Effector CD8-positive, alpha-beta T cell (primary cell): ENCODE measurements around the gene CCDC57.
A peak's percentile ranks its signal among the peaks of the same experiment; 100 is the strongest.
"Not testable (repeated sequence)": the region's sequence is repeated elsewhere in the genome, so short reads cannot be mapped to it uniquely, and the experiment has no call there.

ENCODE experiments used
- DNase-seq: peaks from one replicate; lab custom pipeline; 2025; lab: John Stamatoyannopoulos, UW

The CCDC57 gene

DNA sequence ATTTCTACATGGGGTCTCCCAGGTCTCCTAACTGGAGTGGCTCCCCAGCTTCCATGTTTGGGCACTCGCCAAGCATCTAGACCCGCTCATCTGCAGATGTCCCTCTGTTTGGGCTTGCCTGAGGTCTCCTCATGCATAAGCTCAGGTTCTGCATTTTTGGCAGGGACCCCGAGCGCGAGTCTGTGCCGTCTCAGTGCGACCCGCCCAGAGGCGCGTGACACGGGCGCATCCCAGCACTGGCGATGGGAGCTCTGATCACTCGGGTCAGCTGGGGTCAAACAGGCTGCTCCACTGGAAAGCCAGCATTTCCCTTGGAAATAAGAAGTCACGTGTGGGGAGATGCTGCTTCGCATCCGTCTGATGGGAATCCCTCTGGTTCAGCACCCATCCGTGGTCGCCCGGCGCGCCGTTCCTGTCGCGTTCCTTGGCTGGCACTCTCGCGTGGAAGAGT is 57.7 kb downstream of the CCDC57 start:
- no peak for DNase-seq

DNA sequence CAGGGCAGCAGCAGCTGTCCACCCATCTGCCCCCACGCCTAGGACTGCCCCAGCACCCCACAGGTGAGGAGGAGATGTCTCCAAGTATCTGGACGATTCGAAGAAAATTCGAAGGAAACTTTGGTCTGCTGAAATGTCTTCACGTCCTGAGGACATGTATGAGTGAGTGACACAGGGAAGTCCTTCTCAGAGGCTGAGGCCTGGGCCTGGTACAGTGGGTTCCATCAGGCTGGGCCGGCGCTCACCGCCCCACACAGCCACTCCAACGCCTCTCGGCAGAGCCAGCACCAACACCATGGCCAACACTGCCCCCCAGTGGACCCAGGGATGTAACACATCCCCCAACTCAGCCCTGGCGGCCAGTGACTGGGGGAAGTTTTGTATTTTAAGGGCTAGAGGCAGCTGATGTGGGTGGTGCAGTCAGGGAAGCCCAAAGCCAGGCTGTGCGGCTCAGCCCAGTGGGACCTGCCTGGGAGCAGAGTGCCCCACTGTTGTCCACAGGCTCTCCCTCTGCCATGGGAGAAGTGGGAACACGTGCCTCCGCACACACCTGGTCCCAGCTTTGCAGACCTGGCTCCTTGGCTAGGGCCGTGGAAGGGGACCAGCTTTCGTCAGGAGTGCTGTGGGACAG is 58.8 kb downstream of the CCDC57 start:
- DNase-seq, result peak; percentile 78

DNA sequence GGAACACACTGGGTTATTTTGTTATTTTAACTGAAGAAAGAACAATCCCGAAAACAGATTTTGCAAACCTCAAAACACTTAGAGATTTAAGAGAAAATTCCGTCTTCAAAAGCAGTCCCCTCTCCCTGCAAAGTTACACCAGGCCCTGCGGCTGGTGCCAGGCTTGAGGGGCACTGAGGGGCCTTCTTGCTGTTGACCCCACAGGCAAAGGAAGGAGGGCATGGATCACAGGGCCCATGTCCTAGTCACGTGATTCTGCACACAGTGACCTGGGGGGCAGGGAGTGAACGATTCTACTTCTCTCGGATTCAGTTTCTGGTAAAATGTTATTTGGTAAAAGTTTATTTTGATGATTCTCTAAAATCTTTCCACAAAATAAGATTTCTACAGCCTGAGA is 59.3 kb downstream of the CCDC57 start:
- no peak for DNase-seq

DNA sequence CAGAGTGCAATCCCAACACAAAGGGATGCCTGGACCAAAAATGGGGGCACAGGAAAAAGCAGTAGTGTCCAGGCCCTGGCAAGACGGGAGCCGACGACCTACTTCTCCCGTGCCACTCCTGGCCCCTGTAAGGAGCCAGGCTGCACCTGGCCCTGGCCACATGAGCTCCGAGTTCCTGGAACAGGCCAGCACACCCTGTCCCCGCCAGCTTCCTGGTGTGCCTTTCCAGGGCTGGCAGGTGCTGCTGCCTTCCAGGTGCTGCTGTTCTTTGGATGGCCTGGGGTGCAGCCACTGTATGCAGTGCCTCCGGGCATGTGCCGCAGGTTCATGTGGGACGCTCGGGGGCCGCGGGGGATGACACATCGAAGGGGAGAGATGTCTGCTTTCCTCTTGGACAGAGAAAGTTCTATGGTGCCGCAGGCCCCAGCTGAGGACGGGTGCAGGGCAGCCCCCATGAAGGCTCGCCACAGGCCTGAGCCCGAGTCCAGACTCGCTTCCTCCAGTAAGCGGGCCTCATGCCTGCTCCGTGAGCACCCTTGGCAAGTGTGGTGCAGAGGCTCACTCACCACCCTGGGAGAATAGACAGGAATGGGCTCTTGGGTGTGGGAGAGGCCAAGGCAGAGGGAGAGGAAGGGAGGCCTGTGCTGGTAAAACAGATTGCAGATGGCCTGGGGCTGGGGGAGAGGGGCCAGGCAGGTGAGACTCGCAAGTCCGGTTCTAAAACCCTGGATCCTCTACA is 59.9 kb downstream of the CCDC57 start:
- no peak for DNase-seq

DNA sequence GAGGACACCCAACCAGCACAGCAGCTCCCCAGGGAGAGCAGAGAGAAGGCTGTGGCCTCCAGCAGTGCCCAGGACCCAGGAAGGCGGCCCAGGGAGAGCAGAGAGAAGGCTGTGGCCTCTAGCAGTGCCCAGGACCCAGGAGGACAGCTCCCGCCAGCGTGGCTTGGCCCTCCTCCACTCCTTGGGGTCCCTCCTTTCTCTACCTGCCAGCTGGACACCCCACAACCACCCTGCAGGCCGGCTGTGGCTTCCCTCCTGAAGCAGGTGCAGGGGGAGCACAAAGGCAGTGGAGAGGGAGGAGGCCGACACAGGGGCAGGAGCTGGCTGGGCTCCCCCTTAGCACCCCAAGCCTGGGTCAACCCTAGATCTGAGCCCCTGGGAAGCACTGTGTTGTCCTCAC is 60.5 kb downstream of the CCDC57 start:
- no peak for DNase-seq

DNA sequence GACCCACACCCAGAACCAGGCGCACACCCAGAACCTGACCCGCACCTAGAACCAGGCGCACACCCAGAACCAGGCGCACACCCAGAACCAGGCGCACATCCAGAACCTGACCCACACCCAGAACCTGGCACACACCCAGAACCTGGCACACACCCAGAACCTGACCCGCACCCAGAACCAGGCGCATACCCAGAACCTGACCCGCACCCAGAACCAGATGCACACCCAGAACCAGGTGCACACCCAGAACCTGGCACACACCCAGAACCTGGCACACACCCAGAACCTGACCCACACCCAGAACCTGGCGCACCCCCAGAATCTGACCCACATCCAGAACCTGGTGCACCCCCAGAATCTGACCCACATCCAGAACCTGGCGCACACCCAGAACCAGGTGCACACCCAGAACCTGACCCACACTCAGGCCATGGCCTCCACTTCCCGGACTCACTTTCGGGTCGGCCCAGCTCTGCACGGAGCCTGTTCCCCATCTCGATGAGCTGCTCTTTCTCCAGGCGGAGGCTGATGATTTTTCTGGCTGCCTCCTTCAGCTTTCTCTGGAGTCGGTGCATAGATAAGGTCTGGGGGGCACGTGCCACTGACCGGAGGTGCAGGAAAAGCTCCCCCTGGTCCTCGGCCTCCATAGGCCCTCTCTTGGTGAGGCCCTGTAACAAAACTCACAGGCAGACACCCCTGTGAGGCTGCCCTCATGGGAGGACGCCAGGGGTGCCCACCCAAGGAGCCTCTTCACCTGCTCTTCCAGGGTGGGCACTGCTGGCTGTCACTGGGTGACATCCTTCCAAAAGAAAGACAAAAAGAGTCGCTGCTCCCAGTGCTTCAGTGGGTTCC is 61.3 kb downstream of the CCDC57 start:
- no peak for DNase-seq

DNA sequence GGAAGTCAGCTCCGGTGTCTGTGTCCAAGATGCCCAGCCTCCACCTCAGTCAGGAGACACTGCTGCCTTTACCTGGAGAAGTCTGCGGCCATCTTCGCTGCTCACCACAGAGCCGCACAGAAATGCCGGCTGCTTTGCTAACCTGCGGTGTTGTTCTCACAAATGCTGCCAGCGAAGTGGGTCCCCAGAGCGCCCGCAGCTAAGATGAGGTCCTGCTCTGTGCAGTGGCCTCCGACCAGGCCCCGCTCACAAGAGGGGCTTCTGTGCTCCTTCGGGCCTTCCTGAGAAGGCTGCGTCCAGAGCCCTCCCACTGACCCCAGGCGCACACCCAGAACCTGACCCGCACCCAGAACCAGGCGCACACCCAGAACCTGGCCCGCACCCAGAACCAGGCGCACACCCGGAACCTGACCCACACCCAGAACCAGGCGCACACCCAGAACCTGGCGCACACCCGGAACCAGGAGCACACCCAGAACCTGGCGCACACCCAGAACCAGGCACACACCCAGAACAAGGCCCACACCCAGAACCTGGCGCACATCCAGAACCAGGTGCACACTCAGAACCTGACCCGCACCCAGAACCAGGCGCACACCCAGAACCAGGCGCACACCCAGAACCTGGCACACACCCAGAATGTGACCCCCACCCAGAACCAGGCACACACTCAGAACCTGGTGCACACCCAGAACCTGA is 63.1 kb downstream of the CCDC57 start:
- no peak for DNase-seq

DNA sequence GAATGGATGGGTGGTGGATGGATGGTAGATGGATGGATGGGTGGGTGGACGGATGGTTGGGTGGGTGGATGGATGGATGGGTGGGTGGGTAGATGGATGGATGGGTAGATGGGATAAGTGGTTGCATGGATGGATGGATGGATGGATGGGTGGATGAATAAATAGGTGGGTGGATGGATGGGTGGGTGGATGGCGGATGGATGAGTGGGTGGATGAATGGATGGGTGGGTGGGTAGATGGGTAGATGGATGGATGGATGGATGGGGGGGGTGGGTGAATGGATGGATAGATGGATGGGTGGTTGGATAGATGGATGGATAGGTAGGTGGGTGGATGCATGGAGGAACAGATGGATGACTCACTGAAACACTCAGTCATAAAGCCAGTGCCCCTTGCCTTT is 63.6 kb downstream of the CCDC57 start:
- DNase-seq, result no peak

DNA sequence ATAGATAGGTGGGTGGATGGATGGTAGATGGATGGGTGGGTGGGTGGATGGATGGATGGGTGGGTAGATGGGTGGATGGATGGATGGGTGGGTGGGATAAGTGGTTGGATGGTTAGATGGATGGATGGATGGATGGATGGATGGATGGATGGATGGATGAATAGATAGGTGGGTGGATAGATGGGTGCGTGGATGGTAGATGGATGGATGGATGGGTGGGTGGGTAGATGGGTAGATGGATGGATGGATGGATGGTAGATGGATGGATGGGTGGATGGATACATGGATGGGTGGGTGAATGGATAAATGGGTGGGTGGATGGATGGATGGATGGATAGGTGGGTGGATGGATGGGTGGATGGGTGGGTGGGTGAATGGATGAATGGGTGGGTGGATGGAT is 64.6 kb downstream of the CCDC57 start:
- no peak for DNase-seq

DNA sequence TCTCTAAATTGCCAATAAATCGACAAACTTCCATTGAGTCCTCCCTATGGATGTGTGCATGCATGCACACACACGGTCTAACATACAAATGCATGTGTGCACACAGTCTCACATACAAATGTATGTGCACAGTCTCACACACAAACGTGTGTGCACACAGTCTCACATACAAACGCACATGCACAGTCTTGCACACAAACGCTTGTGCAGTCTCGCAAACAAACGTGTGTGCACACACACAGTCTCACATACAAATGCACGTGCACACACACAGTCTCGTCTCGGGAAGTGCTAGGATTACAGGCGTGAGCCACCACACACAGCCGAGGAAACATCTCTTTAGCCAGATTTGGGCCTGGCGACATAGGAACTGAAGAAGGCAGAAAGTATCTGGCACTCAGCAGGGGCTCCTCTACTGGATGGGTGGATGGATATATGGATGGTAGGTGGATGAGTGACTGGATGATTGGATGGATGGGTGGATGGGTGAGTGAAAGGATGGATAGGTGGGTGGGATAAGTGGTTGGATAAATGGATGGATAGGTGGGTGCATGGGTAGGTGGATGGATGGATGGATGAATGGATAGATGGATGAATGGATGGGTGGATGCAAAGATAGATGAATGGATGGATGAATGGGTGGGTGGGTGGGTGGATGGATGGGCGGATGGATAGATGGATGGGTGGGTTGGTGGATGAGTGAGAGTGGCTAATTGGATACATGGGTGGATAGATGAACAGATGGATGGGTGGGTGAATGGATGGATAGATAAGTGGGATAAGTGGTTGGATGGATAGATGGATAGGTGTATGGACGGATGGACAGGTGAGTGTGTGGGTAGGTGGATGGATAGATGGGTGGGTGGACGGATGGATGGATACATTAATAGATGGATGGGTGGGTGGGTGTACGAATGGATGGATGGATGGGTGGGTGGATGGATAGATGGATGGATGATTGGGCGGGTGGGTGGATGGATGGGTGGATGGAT is 65.7 kb downstream of the CCDC57 start:
- no peak for DNase-seq

DNA sequence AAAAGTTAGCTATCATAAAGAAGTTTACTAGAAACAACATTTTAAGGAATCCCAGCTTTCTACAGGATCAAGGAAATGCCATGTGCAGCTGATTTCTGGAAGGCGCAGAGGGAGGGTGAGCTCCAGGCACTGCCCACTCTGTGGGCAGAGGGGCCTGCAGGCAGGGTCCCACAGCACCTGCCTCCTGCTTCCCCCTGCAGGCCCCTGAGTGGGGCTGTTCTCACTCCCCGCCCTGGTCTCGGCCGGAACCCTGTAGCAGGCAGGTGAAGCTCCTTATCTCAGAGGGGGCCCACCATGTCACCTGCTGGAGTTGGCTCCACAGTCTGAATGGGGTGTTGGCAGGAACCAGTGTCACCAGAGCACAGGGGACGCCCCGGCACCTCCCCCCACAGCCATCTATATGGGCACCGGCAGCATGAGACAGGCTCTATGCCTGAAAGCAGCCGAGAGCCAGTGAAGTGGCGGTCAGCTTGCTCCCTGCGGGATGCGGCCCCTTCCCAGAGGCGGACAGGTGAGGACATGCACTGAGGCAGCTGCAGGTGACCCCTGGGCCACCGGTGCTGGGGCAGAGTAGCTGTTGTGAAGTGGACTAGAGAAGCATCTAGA is 67.0 kb downstream of the CCDC57 start:
- DNase-seq, result no peak

DNA sequence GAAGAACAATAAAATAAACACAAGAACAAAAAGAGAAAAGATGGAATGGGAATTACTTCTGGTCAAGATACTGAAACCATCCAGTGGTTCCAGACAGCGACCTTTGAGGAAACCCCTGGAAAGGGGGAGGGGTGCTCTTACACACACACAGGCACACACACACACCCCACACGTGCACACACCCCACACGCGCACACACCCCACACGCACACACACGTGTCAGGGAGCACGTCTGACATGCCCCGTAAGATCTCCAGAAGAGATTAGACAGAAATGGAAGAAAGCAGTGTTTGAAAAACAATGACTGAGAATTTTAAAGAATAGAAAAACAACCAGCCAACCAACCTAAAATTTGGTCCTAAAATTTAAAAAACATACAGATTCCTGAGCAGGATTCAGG is 69.3 kb downstream of the CCDC57 start:
- DNase-seq, result no peak

DNA sequence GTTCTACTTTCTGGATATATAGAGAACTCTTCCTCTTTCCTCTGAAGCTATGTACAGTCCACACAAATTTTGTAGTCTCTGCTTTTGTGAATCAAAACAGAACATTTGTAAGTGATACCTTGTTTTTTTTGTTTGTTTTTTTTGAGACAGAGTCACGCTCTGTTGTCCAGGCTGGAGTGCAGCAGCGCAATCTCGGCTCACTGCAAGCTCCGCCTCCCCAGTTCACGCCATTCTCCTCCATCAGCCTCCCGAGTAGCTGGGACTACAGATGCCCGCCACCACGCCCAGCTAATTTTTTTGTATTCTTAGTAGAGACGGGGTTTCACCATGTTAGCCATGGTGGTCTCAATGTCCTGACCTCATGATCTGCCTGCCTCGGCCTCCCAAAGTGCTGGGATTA is 72.7 kb downstream of the CCDC57 start:
- DNase-seq, result not testable (repeated sequence)

DNA sequence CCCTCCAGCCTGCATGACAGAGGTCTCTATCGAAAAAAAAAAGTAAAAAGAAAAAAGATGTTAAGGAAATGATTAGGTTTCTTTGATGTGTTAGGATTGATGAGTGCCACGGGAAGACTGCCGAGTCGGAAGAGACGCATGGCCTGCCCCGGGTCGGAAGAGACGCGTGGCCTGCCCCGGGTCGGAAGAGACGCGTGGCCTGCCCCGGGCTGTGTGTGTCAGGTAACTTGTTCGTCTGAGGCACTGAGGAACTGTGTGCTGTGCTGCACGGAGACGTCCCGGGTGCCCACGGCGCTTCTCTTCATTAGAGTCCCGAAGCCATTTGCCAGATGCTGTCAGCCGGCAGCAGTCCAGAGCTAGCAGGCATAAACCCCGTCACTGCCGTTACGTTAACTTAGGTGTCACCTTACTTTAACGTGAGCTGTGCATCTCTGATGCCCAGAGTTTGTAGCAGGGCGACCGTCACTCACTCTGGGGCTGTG is 74.1 kb downstream of the CCDC57 start:
- no peak for DNase-seq

DNA sequence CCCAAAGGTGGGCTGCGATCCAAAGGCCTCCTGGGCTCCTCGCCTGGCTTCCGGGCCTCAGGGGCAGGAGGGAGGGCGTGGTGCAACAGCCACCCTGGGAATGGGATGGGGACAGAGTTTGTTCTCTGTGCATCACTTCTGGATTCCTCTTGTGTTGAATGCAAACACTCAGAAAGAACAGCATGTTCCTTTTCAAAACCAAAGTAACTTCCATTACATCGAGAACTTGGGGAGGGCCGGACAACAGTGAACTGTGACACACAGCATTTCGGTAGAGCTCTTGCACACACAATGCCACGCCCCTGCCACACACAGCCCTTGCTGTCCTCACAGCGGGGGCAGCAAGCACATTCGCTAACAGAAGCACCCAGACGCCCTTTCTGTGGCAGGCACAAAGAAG is 78.5 kb downstream of the CCDC57 start:
- no peak for DNase-seq

DNA sequence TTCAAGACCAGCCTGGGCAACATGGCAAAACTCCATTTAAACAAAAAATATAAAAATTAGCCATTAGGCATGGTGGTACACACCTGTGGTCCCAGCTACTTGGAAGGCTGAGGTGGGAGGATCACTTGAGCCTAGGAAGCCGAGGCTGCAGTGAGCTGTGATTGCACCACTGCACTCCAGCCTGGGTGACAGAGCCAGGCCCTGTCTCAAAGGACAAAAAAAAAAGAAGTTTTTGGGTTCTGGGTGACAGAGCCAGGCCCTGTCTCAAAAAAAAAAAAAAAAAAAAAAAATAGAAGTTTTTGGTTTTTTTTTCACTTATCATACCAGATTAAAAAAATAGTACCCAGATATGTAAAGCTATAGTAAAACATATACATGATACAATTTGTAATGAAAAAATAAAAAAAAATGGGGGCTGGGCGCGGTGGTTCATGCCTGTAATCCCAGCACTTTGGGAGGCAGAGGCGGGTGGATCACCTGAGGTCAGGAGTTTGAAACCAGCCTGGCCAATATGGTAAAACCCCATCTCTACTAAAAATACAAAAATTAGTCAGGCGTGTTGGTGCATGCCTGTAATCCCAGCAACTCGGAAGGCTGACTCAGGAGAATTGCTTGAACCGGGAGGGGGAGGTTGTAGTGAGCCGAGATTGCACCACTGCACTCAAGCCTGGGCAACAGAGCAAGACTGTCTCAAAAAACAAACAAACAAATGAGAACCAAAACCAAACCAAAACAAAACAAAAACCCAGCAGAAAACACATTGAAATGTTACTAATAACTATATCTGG is 79.3 kb downstream of the CCDC57 start:
- DNase-seq, result not testable (repeated sequence)

DNA sequence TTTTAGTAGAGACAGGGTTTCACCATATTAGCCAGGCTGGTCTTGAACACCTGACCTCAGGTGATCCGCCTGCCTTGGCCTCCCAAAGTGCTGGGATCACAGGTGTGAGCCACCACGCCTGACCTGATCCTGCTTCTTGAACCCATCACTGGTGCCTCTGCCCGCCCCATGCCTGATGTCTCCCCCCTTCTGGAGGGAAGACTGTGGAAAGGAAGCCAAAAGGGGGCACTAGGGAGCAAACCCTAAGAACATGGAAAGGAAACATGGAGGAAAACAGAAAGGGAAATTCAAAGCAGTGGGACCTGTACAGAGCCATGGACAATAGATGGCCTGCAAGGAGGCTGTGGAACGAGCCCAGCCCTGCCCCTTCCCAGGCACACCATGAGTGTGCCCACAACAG is 83.5 kb downstream of the CCDC57 start:
- DNase-seq, result no peak

DNA sequence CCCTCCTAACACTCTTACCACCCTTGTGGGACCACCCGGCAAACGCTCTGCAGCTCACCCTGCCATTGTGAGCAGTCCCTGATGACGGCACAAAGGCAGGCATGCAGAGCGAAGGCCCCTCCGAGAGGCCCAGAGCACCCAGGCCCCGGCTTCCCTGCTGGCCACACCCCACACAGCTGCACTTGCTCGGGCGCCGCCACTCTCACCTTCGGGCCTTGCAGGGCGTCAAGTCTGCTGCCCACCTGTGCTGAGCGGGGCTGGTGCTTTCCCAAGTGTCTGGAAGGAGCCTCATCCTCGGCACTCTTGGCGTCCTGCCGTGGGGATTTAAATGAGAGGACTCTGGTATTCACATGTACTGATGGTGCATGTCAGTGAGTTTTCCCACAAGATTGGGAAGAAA is 84.4 kb downstream of the CCDC57 start:
- no peak for DNase-seq

DNA sequence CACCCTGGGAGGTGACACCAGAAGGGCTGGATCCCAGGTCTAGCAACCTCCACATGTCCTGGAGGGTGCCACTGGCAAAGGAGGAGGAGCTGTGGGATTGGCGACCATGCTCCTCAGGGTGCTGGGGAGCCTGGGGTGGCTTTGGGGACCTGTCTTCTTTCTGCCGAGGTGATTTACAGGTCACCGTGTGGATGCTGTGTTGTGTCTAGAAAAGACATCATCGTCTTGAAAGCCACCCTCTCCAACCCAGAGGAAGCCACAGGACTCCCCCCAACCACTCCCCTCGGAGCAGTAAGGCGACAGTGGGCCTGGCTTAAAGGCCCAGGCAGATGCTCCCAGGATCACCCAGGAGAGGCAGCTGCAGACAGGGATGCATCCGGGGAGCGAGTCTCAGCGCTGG is 84.9 kb downstream of the CCDC57 start:
- peak; percentile 38 for DNase-seq

DNA sequence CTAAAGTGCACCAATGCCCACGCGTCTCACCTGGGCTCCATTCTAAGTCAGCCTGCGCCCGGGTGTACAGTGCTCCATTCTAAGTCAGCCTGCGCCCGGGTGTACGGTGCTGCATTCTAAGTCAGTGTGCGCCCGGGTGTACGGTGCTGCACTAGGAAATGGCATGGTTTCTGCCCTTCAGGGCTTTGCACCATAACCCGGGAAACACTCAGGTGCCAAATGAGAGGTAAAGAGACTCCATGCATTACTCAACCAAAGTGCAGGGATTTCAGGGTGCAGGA is 85.4 kb downstream of the CCDC57 start:
- DNase-seq, result no peak
